GM06990 (cell line): Measurements from ENCODE around the gene INS.

Experiments used
- DNase-seq: peaks from one replicate; pipeline ENCODE4 v3.0.0-alpha.2; 2011; ENCODE audit not compliant: insufficient read length; ENCODE audit errors: extremely low read depth
- H3K27me3 ChIP-seq: replicated peaks from 2 replicates; pipeline ENCODE4 v1.6.0; 2011; ENCODE audit warnings: low read length; ENCODE audit not compliant: control insufficient read depth, insufficient read depth
- H3K36me3 ChIP-seq: 2 replicates; pipeline ENCODE4 v1.5.1; 2011; ENCODE audit warnings: low read length; ENCODE audit not compliant: control insufficient read depth, insufficient read depth
- H3K4me3 ChIP-seq: replicated peaks from 2 replicates; pipeline ENCODE4 v1.5.1; 2011; ENCODE audit warnings: low read depth, mild to moderate bottlenecking, control low read depth, low read length
- CTCF ChIP-seq: IDR thresholded peaks from 2 replicates; pipeline ENCODE4 v1.5.1; 2011; ENCODE audit warnings: low read length, control low read depth, mild to moderate bottlenecking, inconsistent platforms; ENCODE audit not compliant: insufficient read depth, poor library complexity, severe bottlenecking

The INS gene

DNA sequence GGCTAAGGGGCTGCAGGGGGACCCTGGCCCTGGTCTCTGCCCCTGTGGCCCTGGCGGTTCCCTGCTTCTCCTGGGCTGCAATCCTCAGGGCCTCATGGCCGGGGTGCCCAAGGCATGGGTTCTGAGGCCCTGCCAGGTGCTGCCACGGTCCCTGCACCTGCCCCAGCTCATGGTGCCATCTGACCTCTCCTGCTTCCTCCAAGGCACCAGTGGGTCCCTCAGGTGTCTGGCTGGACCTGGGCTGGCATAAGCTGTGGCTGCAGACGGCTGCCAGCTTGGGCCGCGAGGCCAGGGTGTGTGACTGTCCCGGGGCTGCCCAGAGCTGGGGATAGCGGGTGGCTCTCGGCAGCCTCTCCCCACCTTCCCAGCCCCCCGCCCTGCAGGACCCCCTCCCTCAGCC, 2.0 kb downstream of the INS start:
- H3K36me3 ChIP-seq = no peaks in the 10 kb centered on the region
- TF ChIP-seq CTCF = no peak
- no peaks in the 10 kb centered on the region for H3K27me3 ChIP-seq
- no peak for DNase-seq
- no peak overlapping the region for H3K4me3 ChIP-seq

DNA sequence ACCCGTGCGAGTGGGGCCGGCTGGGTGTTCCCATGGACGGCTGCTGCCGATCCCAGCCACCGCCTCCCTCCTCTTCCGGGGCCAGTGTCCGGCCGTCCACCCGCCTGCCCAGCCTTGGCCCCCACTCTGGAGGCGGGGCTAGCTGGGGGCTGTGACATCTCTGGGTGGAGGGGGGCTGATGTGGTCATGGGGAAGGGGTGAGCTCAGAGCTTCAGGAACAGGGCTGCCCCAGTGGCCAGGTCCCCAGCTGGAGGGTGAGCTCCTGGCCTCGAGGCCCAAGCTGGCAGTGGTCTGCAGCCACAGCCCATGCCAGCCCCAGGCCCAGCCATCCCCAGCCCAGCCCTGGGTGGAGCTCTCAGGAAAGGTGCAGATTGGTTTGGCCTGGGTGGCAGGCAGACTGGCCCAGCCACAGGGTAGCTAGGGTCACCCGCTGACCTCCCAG, 2.7 kb downstream of the INS start:
- no peak overlapping the region for H3K4me3 ChIP-seq
- TF ChIP-seq CTCF = no peak
- no peak for DNase-seq
- no peaks in the 10 kb centered on the region for H3K36me3 ChIP-seq
- H3K27me3 ChIP-seq = no peaks in the 10 kb centered on the region

- no peak for TF ChIP-seq CTCF
- DNase-seq = no peak
- Histone ChIP-seq H3K4me3 (no peak overlapping the region), H3K27me3 (peaks cover 3% of the 10 kb centered on the region; the same call in 1 of the 2 replicates), H3K36me3 (no peaks in the 10 kb centered on the region)
Measured at GRCh38 chr11:2157294-2158040, 3.5 kb downstream of the INS start.

DNA sequence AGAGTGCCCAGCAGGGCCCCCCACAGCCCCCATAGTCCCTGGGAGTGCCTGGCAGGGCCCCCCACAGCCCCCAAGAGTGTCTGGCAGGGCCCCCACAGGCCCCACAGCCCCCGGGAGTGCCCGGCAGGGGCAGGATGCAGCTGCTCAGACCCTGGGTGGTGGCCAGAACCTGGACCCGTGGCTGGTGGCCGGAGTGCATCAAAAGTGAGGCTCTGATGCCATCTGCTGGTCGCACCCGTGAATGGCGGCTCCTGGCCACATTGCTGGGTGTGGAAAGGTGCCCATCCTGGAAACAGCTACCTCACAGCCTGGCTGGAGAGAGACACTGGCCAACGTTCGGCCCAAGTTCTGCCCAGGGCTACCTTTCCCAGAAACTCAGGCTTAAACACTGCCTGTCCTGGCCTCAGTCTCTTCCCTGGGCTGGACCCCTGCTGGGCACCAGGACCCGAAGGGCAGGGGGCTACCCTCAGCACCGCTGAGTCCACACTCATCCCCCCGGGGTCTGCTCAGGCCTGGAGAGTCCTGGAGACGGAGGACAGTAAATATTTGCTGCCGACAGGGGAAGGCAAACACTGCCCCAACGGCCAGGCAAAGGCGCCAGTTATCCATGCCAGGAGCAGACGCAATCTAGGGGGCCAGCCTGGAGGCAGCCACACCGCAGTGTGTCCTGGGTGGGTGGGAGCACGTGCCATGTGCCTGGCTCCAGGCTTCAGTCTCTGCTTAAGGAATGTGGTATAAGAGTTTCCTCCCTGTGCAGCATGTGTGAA, 4.4 kb downstream of the INS start:
- peak; percentile 78 for TF ChIP-seq CTCF
- Histone ChIP-seq H3K36me3 (no peaks in the 10 kb centered on the region), H3K27me3 (peaks cover 3% of the 10 kb centered on the region; the same call in 1 of the 2 replicates), H3K4me3 (no peak overlapping the region)
- no peak for DNase-seq

- Histone ChIP-seq H3K4me3 (no peak overlapping the region), H3K36me3 (no peaks in the 10 kb centered on the region), H3K27me3 (peaks cover 3% of the 10 kb centered on the region; the same call in 1 of the 2 replicates)
- no peak for DNase-seq
- no peak for TF ChIP-seq CTCF
Measured at GRCh38 chr11:2155511-2155910, 5.5 kb downstream of the INS start.
